GM10266 (cell line): ENCODE data around the gene HOXB7.

Source experiments
- DNase-seq: peaks from one replicate; pipeline ENCODE4 v3.0.0; 2012; ENCODE audit errors: extremely low spot score
- TF ChIP-seq, protein P1 (sequence below): IDR thresholded peaks from 2 replicates; pipeline ENCODE4 v1.5.1; 2012; ENCODE audit warnings: mild to moderate bottlenecking, low read depth; ENCODE audit not compliant: control insufficient read depth, insufficient read depth; ENCODE audit errors: missing control alignments

Gene HOXB7

DNA sequence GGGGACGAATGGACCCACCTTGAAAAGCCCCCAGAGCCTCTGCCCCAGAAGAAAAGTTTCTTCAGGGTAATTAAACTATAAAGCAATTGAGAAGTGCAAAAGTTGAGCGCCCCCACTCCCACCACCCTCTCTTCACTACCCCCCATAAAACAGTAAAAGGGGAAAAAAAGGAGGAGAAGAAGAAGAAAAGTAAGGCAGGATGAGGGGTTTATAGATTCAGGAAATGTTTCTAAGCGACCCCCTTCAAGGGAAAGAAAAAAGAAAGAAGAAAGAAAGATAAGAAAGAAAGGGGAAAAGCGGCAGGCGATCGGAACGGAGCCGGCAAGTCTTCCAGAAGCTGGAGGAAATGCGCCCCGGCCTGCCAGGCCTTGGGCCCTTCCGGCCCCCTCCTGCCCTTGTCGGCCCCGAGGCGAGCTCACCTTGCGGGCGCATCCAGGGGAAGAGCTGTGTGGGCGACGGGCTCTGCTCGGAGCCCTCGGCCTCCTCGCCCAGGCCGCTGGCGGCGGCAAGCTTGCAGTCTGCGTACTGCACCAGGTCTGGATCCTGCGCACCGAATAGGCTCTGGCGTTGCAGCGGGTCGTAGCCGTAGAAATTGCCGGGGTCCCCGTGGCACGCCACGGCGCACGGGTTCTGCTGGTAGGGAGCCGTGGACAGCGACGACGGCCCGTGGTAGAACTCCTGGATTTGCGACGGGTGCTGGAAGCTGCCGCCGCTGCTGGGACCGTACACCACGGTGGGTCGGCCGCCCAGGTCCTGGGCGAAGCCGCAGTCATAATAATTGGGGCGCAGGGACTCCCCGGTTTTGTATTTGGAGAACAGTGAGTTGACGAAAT, 3.3 kb upstream of the HOXB7 start:
- no peak for DNase-seq

DNA sequence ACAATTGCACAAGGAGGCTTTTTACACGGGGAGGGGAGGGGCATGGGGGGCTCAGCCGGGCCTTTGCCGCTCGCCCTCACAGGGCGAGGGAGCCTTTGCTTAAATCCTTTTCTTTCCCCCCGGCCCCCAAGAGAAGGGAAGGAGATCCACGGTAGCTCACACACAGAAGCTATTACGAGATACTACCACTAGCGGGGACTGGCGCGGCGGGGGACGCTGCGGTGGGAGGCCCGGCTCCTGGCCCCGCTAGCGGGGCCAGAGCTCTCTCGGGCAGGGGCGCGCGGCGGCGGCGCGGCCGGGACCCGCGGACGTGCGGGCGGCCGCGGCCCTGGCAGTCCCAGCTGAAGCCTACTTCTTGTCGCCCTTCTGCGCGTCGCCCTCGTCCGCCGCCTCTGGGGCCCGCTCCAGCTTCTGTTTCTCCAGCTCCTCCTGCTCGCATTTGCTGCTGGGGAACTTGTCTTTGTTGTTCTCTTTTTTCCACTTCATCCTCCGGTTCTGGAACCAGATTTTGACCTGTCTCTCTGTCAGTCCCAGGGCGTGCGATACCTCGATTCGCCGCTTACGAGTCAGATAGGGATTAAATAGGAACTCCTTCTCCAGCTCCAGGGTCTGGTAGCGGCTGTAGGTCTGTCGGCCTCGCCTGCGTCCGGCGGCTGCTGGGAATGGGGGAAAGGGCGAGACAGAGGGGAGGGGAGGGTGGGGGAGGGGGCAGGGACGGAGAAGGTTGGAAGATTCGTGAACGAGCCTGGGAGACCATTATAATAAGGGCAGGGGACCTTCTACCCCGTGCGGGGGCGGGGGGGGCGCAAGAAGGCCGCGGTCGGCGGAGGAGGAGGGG, 2.3 kb upstream of the HOXB7 start:
- DNase-seq, result peak; percentile 74
- TF ChIP-seq, protein P1, sequence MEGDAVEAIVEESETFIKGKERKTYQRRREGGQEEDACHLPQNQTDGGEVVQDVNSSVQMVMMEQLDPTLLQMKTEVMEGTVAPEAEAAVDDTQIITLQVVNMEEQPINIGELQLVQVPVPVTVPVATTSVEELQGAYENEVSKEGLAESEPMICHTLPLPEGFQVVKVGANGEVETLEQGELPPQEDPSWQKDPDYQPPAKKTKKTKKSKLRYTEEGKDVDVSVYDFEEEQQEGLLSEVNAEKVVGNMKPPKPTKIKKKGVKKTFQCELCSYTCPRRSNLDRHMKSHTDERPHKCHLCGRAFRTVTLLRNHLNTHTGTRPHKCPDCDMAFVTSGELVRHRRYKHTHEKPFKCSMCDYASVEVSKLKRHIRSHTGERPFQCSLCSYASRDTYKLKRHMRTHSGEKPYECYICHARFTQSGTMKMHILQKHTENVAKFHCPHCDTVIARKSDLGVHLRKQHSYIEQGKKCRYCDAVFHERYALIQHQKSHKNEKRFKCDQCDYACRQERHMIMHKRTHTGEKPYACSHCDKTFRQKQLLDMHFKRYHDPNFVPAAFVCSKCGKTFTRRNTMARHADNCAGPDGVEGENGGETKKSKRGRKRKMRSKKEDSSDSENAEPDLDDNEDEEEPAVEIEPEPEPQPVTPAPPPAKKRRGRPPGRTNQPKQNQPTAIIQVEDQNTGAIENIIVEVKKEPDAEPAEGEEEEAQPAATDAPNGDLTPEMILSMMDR, result peak; percentile 31

More for the DNA sequence above, 3.3 kb upstream of the HOXB7 start:
- TF ChIP-seq, protein P1, result no peak

DNA sequence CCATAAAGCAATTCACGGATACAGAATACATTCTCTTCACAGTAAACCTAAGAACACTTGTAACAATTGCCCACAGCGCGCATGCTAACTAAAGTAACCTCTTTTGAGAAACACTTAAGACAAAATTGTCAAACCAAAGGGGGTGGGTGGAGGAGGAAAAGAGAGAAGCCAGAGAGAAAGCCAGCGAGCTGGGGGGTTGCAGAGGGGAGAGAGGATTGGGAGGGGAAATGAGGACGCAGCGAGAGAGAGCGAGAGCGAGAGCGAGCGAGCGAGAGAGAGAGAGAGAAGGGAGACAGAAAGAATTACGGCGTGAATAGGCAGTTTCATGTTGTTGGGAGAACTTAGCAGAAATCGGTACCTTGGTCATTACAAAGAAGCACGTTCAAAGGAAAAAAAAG, 1.6 kb upstream of the HOXB7 start:
- DNase-seq, result no peak
- TF ChIP-seq, protein P1, result no peak

DNA sequence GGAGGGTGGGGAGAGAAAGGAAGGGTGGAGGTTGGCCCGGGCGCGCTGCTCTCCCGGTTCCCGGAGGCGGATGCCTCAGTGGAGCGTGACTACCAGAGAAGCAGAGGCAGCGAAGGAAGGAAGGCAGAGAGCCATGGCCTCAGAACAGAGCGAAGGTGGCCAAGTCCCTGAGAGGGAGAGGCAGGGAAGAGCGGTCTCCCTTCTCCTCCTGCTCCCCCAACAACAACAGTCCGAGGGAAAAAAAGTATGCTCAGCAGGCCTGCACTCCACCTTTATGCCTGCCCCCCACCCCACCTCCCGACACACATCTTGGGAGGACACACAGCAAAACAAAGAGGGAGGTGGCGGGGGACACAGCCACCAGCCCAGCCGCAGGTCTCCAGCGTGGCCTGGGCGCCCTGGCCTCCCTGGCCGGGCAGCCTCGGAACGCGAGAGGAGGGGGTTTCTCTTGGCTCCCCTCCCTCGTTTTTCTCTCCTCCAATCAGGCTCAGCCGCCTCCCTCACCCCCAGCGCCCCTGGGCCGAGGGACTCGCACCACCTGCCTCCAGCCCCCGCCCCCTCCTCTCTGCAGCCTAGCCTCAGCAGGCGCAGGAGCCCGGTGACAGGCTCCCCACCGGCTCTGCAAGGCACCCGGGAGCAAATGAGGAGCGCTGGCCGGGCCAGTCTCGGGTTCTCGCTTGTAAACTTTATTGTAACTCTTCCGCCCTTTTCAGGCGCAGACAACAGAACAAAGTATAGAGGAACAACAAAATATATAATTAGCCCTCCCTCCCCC, 1.1 kb upstream of the HOXB7 start:
- TF ChIP-seq, protein P1, result no peak
- DNase-seq, result no peak

DNA sequence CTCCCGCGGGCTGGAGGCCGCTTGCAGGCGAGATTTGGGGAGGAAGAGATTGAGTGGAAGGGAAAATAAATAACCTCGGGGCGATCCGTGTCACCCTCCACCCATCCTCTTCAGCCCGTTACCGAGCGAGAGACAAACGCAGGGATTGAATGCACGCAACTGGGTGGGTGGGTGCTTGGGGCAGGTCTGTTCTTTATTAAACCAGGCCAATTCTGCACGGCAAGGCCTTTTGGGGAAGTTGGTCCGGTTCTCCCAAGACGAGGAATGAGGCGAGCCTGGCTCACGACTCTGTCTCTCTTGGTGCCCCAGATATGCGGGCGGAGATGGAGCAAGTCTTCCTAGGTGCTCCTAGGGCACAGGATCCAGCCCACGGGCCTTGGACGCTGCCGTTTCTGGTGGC, 396 bp upstream of the HOXB7 start:
- TF ChIP-seq, protein P1, result no peak
- DNase-seq, result no peak

DNA sequence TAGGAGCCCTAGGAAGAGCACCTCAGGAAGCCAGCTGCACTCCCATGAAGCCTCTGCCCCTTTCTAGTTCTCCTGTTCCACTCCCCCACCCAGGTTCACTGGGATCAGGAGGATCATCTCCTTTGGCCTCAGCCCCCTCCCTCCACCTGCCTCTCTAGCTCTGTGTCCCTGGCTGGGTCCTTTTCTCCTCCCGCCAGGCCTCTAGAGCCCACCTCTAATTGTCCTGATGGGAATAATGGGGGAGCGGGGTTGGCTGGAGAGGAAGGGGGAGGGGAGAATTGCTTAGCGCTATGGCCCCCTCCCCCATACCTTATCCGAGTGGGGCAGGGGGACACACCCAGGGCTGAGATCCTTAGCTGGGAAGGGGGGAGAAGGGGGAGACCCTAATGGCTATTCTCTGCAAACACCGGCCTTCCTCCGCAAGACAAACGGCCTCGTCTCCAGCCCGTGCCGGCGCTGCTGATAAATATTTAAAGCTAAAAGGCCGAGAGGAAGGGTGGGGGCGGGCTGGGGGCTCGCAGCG, 997 bp downstream of the HOXB7 start:
- TF ChIP-seq, protein P1, result no peak
- DNase-seq, result no peak
